Mesothelial cell of epicardium (in vitro differentiated cells): ENCODE measurements around the gene MYO18A. TPM values are rescaled to one million over a fixed set of nuclear protein-coding genes. Genes with fewer than 3 reads are reported as not detected.
"Not testable (repeated sequence)": the region's sequence is repeated elsewhere in the genome, so short reads cannot be mapped to it uniquely, and the experiment has no call there.

Source experiments
- DNase-seq, 2 experiments: peaks; one replicate each; pipeline ENCODE4 v3.0.0; 2021; ENCODE audit warnings: low spot score in 2 of 2; ENCODE audit not compliant: unreplicated experiment in 2 of 2
- H3K27ac Mint-ChIP-seq: 2 replicates; pipeline ENCODE4 v1.8.0; 2021; ENCODE audit warnings: mixed read lengths
- H3K27me3 Mint-ChIP-seq: 2 replicates; pipeline ENCODE4 v1.8.0; 2021; ENCODE audit warnings: low read depth, mixed read lengths
- H3K36me3 Mint-ChIP-seq: 2 replicates; pipeline ENCODE4 v1.8.0; 2021; ENCODE audit warnings: mixed read lengths
- H3K4me1 Mint-ChIP-seq: 2 replicates; pipeline ENCODE4 v1.8.0; 2021; ENCODE audit warnings: mixed read lengths
- H3K4me3 Mint-ChIP-seq: 2 replicates; pipeline ENCODE4 v1.8.0; 2021; ENCODE audit warnings: mild to moderate bottlenecking, moderate library complexity, mixed read lengths
- H3K9me3 Mint-ChIP-seq: 2 replicates; pipeline ENCODE4 v1.8.0; 2021; ENCODE audit warnings: mixed read lengths
- total RNA-seq: library from RNA; stranded (reverse); gene quantifications from 3 replicates; pipeline ENCODE4 v1.2.1, GENCODE V29; 2021
- TF ChIP-seq, protein P1 (sequence below): fragments of 200-600 bp; sonication (generic); IDR thresholded peaks from one replicate; pipeline ENCODE4 v1.5.0; 2021; ENCODE audit warnings: antibody characterized with exemption; ENCODE audit not compliant: unreplicated experiment

MYO18A gene
- total RNA-seq, 1 donor from 2014 or later, result 58.4 TPM

DNA sequence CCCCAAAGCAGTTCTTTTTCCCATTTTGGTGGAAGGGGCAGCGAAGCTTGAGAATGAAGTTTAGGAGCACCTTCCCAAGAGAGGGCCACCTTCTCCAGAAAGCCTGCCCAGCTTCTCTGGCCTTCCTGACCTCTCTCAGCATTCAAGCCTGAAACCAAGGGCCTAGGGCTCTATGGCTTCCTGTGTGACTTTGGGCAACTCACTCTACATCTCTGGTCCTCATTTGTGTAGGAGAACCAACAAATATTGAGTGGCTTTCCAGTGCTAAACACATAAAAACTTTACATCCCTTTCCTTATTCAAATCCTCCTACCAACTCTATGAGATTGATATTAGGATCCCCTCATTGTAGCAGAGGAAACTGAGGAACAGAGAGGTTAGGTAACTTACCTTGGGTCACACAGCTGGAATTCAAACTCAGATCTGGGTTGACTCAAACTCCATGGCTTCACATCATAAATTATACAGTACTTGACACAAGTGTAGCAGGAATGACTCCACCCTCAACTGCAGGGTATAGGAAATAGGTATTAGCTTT, 32.0 kb upstream of the MYO18A start:
- TF ChIP-seq, protein P1, sequence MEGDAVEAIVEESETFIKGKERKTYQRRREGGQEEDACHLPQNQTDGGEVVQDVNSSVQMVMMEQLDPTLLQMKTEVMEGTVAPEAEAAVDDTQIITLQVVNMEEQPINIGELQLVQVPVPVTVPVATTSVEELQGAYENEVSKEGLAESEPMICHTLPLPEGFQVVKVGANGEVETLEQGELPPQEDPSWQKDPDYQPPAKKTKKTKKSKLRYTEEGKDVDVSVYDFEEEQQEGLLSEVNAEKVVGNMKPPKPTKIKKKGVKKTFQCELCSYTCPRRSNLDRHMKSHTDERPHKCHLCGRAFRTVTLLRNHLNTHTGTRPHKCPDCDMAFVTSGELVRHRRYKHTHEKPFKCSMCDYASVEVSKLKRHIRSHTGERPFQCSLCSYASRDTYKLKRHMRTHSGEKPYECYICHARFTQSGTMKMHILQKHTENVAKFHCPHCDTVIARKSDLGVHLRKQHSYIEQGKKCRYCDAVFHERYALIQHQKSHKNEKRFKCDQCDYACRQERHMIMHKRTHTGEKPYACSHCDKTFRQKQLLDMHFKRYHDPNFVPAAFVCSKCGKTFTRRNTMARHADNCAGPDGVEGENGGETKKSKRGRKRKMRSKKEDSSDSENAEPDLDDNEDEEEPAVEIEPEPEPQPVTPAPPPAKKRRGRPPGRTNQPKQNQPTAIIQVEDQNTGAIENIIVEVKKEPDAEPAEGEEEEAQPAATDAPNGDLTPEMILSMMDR, result no peak
- Mint-ChIP-seq H3K9me3 (no peaks in the 10 kb centered on the region), H3K27me3 (no peaks in the 10 kb centered on the region), H3K36me3 (no peaks in the 10 kb centered on the region), H3K4me3 (no peak overlapping the region), H3K27ac (no peak overlapping the region), H3K4me1 (no peaks in the 10 kb centered on the region)
- DNase-seq, result no peak

DNA sequence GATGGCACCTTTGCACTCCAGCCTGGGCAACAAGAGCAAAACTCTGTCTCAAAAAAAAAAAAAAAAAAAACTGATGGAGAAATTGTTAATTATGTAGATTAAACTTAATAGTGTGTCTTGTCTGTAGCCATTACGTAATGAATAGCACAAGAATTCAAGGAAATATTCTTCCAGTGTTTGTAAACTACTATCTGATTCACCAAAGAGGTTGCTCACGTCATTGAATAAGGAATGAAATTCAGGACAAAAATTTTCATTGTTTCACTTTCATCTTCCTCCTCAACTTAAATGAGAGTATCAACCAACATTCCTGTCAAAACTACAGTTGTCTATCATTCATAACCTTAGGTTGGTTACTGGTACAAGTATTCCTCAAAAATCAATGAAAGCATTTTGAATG, 30.7 kb upstream of the MYO18A start:
- H3K4me3 Mint-ChIP-seq, result no peak overlapping the region
- TF ChIP-seq, protein P1, result no peak
- H3K27ac Mint-ChIP-seq, result no peak overlapping the region
- no peaks in the 10 kb centered on the region for H3K4me1 Mint-ChIP-seq
- H3K36me3 Mint-ChIP-seq, result no peaks in the 10 kb centered on the region
- no peaks in the 10 kb centered on the region for H3K9me3 Mint-ChIP-seq
- no peak for DNase-seq
- no peaks in the 10 kb centered on the region for H3K27me3 Mint-ChIP-seq

DNA sequence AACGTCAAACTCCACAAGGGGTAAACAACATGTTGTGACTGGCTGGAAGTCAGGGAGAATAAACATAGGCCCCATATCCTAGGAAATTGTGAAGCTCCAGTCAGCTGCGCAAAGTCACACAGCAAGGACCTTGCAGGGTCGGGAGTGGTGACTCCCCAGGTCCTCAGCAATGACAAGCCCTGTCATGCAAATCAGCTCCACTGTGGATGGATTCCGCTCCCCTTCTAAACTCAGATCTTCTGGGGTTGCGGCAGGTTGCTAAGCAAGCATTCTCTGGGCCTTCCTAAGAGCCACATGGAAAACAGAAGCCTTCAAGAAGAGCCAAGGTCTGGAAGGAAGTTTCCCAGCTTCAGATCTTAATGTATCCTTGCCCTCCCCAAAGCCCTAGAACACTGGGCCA, 28.9 kb upstream of the MYO18A start:
- TF ChIP-seq, protein P1, result no peak
- H3K27me3 Mint-ChIP-seq, result peaks cover 3% of the 10 kb centered on the region
- H3K27ac Mint-ChIP-seq, result no peak overlapping the region
- no peaks in the 10 kb centered on the region for H3K4me1 Mint-ChIP-seq
- no peak overlapping the region for H3K4me3 Mint-ChIP-seq
- DNase-seq, result no peak
- no peaks in the 10 kb centered on the region for H3K9me3 Mint-ChIP-seq
- H3K36me3 Mint-ChIP-seq, result no peaks in the 10 kb centered on the region

DNA sequence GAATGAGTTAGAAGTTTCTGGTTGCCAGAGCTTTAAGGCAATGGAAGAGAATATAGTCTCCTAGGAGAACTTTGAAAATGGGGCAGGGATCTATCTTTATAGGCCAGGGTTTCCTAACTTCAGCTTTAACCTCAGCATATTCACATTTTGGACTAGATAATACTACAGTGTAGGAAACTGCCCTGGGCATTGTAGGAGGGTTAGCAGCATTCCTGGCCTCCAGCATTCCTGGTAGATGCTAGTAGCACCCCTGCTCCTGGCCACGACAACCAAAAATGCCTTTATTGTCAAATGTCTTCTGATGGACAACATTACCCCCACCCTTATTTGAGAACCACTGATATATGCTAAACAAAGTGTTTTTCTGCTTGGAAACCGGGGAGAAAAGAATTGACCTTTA, 27.8 kb upstream of the MYO18A start:
- Mint-ChIP-seq H3K4me1 (no peaks in the 10 kb centered on the region), H3K4me3 (no peak overlapping the region), H3K9me3 (no peaks in the 10 kb centered on the region), H3K27me3 (peaks cover 3% of the 10 kb centered on the region), H3K36me3 (no peaks in the 10 kb centered on the region), H3K27ac (no peak overlapping the region)
- no peak for DNase-seq
- TF ChIP-seq, protein P1, result no peak

DNA sequence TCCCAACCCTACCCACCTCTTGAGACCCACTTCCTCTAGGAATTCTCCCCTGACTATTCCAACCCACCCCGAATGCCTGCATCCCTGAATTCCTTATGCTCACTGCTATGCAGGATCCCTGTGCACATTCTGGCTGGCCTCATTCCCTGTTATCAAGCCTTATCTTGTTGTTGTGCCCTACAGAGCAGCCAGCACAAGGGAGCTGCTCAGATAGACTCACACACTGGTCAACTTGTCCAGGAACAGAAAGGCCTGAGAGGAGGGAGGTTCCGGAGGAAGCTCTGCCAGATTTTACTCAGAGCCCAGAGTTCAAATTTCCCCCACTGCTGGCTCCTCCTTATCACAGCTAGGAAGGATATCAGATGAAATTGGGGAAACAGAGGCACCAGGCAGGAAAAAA, 24.8 kb upstream of the MYO18A start:
- peaks cover 6% of the 10 kb centered on the region for H3K27me3 Mint-ChIP-seq
- DNase-seq, result no peak
- no peak overlapping the region for H3K27ac Mint-ChIP-seq
- H3K4me1 Mint-ChIP-seq, result no peaks in the 10 kb centered on the region
- no peak overlapping the region for H3K4me3 Mint-ChIP-seq
- no peaks in the 10 kb centered on the region for H3K9me3 Mint-ChIP-seq
- no peaks in the 10 kb centered on the region for H3K36me3 Mint-ChIP-seq
- TF ChIP-seq, protein P1, result no peak

DNA sequence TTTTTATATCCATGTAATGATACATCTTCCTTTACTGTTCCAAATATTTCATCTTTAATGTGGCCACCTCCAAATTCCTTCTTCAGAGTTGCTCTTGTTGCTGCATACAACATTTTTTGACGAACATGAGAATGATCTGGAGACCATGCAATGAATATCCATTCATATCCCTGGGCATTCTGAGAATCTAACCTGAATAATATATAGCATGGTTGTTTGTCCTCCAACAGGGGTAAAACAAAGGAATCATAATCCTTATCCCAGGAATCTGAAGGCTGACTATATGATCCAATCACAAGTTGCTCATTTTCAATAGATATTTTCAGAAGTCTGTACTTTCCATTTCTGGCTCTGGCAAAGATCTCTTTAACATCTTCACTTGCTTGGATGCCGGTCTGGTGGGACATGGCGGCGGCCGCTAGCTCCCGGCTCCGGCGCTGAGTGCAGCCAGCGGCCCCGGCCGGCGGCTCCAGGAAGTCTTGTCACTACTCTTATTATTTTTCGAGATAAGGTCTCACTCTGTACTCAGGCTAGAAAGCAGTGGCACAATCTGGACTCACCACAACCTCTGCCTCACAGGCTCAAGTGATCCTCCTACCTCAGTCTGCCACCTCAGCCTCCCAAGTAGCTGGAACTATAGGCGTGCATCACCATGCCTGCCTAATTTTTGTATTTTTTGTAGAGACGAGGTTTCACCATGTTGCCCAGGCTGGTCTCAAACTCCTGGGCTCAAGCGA, 24.0 kb upstream of the MYO18A start:
- H3K4me1 Mint-ChIP-seq, H3K27ac Mint-ChIP-seq, DNase-seq: not testable (repeated sequence)

More for the DNA sequence above, 24.0 kb upstream of the MYO18A start:
- H3K27me3 Mint-ChIP-seq, H3K9me3 Mint-ChIP-seq, H3K36me3 Mint-ChIP-seq, H3K4me3 Mint-ChIP-seq: not testable (repeated sequence)
